Activated gamma-delta T cell (primary cell): ENCODE results near the gene SEC16B.

Experiments
- DNase-seq: peaks from one replicate; lab custom pipeline; 2025; lab: John Stamatoyannopoulos, UW

The SEC16B gene

GRCh38 chr1:177979272-177979671 is 9.4 kb upstream of the SEC16B start:
- DNase-seq = no peak

- DNase-seq = no peak
Measured at GRCh38 chr1:177978530-177978929, 8.7 kb upstream of the SEC16B start.

DNA sequence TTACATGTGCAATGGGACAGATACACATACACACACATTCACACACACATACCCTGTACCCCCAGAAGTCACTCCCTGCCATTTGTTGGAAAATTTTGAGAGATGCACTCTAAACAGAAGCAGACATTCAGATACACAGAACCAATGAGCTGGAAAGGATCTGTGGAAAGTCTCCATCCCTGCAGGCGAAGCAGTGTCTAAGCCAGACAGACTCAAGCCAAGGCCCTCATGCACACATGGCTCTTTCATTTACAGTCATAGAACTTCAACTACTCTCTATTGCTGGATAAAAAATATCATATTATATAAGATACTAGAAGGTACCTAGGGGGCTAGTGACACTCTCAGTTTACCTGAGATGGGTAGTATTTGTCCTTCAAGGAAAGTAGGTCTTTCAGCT is 7.3 kb upstream of the SEC16B start:
- DNase-seq = no peak

DNA sequence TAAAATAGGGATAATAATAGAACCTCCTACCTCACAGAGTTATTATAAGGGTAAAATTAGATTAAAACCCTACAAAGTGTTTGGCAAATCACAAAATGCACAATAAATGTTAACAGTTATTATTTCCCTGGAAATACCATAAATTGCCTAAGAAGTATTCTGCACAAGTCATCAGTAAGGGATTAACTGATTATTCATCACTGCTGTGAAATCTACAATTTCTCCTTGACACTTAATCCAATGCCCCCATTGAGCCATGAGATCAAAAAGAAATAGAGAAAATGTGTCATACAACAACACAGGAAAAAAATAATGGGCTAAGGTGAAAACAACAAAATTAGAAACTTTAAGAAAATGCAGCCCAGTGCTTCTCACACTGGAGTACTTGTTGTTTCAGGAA is 6.7 kb upstream of the SEC16B start:
- no peak for DNase-seq

DNA sequence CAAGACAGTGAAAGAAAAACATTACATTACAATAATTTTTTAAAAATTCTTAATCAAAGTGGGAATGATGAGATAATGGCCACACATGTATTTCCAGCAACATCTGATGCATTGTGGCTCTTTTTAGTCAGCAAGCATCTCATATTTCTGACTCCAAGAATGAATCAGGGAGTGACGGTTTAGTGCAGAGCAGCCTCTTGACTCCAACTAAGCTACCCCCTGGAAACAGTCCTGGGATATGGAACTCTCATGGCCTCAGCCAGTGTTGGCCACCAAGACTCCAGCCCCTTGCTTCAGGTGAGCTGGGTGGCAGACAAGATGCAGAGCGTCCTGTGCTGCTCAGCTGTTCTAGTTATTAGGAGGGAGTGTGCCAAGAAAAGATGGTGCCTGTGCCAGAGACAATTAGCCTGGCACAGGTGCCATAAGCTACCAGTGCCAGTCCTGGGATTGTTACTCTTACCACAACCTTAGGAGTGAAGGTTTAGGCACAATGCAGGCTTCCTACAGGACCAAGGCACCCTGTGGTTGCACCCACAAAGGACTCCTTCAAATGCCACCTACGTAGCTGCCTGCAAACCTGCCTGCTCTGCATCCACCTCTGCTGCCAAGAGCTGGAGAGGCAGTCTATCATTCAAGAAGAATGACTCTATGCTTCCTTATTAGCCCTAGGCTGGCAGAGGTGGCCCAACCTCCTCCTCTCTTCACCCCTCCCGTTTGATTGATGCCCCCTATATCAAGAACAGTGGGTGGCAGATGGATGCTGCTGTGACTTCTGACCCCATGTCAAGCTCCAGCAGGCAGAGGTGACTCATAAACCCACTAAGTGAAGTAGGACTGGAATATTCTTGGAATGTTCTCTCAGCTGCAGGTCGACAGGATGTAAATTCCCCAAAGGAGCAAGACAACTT is 6.0 kb upstream of the SEC16B start:
- no peak for DNase-seq

DNA sequence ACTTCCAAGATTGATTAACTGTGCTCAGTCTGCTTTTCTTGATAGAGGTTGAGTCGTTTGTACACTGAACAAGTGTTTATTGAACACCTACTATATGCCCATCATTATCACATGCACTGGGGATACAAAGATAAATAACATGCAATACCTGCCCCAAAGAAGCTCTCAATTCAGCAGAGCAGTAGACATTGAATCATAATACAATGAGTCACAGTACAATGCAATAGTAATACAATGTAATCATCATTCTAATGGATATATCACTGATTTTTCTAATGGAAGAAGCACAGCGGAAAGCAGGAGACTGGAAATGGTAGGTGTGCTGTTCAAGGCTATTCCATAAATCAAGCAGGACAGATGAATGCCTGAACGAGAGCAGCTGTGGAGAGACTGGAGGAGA is 3.7 kb upstream of the SEC16B start:
- DNase-seq = no peak

DNA sequence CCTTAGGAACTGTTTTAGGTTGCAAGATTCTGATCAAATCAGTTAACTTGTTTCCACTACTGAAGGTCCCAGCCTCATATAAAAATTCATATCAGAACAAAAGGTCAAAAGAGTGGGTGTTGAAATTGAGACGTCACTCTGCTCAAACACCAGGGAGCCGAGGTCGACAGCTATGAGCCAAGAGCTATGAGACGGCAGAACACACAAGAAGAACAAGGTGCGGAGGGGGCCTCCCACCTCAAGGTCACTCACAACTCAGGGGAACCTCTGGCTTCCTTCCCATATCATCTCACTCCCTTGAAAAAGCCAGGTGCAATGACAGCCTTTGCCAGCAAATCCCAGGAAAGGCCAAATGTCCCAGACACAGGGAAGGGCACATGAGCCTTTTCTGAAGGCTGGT is 749 bp downstream of the SEC16B start:
- DNase-seq = no peak

- DNase-seq = no peak
Measured at GRCh38 chr1:177966199-177966598, 3.7 kb downstream of the SEC16B start.

- no peak for DNase-seq
Measured at GRCh38 chr1:177965293-177965692, 4.6 kb downstream of the SEC16B start.

DNA sequence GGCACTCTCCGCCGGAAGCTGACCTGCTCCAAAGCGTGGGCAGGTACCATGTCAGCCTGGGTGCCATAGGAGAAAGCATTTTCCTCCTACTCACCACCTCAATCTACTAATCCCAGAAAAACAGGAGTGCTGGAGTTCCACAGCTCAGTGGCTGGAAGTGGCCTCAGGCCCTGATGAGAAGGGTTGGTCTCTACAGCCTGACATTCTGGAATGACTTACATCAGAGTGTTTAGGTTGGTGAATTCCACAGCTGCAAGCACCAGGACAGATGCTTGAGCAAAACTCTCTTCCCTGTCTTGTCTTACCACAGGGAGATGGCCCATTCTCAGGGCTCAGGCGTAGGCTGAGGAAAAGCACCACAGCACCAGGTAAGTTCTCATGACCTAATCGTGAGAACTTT is 5.5 kb downstream of the SEC16B start:
- no peak for DNase-seq

DNA sequence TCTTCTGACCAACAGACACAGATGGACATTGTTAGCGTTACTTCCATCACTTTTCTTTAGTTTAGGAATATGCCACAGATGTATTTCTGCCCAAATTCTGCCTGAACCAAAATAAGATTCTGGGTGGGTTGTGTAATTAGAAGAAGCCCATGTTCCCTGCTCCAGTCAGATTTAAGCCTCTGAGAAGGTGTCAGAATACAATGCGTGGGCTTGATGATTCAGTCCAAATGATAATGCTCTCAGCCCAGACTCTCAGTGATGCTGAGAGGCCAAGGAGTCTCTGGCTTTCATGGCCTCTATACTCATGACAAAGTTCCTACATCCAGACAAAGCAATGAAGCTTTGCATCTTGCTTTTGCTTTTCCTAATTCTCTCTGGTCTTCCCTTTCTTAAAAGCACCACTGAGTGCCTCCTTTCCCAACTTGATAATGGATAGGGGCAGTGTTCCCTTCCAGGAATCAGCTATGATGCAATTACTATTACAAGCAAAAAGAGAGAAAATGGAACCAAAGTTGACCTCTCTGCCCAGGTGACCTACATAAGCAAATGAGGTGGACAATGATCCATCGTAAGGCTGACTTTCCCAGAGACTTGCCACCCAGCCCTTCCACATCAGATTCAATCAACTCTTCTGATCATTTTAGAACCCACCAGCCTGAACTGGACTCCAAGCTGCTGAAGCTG is 8.8 kb downstream of the SEC16B start:
- no peak for DNase-seq

DNA sequence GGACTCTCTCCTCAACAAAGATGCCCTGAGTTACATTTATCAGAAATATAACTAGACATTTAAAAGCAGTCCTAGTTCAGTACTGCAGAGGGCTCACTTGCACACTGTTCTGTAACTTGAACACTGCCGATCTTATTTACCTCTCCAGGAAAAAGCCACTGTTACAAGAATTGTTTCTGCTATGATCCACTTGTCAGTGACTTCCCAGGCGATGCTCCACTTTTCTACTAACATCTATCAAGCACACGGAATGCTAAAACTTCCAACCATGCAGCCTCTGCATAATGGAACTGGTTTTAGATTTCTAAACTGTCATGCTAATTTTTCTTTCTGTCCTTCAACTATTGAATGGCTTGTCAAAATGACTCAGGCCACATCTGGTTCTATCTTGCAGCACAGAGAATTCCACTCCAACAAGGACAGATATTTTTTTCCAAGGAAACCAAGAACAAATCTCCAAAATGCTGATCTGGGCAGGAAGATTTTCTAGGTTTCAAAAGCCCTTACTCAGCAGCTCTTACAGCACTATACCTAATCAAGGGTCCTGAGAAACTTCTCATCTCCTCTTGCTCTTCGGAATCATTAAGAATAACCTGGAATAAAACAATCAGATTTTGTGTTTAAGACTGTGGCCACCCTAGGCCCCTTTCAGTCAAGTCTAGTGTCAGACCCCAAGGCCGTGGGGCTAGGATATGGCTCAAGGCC is 9.9 kb downstream of the SEC16B start:
- no peak for DNase-seq

GRCh38 chr1:177958092-177958491 is 11.8 kb downstream of the SEC16B start:
- DNase-seq = no peak

DNA sequence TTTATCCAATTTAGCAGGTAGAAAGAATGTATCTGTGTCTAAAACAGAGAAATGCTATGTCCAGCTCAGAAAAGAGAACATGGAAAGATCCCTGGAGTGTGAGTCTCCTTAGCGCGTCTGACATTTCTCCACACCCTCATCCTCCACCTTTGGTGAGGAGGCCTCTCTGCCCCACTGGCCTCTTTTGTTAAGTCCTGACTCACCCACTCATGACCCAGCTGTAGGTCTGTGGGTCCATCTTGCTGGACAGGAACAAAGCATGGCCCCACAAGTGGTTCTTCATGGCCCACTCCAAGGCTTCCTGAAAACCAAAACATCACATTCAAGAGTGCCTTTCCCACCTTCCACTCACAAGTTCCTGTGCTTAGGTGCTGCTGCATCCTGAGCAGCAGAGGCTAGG is 15.8 kb downstream of the SEC16B start:
- no peak for DNase-seq

DNA sequence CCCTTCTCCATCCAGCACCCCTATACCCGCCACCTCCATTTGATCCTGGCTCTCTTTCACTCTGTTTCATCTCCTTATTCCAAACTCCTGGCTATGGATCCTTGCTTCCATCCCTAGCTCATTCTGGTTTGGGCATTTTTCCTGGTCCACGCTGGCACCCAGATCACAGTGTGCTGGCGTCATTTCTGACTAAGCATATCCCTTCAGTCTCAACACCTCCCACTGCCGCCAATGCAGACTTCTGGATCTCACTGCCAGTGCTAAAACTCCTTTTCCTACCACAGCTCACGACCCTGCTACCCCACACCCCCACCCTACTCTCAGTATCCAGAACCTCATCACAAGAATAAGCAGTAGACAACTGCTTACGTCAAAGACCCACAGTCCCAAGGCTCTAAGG is 16.3 kb downstream of the SEC16B start:
- no peak for DNase-seq

GRCh38 chr1:177952691-177953090 is 17.2 kb downstream of the SEC16B start:
- DNase-seq = no peak

DNA sequence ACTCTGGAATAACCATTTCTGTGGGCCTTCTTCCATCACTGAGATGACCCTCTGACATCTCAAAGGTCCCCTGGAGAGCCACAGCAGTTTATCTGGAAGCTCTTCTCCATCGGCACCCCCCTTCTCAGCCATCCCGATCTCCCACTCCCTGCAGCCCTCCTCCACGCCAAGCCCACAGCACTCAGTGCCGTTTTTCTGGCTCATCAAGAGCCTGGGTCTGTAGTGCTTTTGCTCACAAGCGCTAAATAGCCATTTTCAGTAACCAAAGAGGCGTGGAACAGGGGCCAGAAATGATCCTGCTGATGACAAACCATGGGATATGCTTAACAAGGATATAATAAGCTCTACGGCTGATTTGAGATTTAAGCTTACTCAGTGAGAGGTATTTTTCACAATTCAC is 17.6 kb downstream of the SEC16B start:
- DNase-seq = no peak

DNA sequence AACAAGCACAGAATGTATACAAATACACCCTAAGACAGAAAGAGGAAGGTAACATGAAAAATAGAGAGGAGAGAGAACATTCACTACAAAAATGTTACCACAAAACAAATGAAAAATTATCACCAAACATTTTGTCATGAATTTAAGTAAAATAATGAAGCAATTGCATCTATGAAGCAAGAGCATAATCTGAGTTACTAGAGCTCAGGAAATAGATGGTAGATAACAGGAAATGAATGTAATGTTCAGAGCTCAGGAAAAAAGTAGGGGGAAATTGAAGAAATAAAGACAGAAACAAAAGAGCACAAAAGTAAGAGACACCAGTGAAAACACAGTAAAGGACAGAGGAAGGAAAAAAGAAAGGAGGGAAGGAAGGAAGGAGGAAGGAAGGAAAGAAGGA is 19.4 kb downstream of the SEC16B start:
- no peak for DNase-seq

- DNase-seq = no peak
Measured at GRCh38 chr1:177948336-177948972, 21.4 kb downstream of the SEC16B start.

- no peak for DNase-seq
Measured at GRCh38 chr1:177947623-177948022, 22.2 kb downstream of the SEC16B start.

- DNase-seq = no peak
Measured at GRCh38 chr1:177945943-177946650, 23.8 kb downstream of the SEC16B start.
